Epithelial cell of esophagus (primary cell): ENCODE data around the gene MORF4L1.

Experiments
- DNase-seq: peaks from one replicate; pipeline ENCODE4 v3.0.0; 2010; ENCODE audit warnings: low read depth
- H3K4me3 ChIP-seq: 2 replicates; pipeline ENCODE4 v1.5.1; 2011; ENCODE audit warnings: mild to moderate bottlenecking, low read length, control low read depth
- TF ChIP-seq, protein P1 (sequence below): IDR thresholded peaks from 2 replicates; pipeline ENCODE4 v1.5.1; 2011; ENCODE audit warnings: low read depth, mild to moderate bottlenecking, low read length, control low read depth, inconsistent platforms; ENCODE audit not compliant: insufficient read depth; ENCODE audit errors: missing control alignments

MORF4L1 gene

DNA sequence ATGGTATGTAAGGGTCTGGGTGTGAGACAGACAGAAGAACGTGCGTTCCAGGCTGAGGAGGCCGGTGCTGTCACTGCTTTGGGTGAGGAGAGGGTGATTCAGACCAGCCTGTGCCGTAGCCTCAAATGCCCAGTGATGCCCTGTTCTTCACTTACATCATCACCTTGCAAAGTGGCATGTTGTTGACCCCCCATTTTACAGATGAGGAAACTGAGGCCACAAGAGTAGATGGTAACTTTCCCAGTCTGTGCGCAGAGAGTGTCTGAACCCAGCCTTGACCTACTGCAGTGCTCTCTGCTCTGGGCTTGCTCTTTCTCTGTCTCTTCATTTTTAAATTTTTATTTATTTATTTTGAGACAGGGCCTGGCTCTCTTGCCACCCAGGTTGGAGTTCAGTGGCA is 73.8 kb downstream of the MORF4L1 start:
- H3K4me3 ChIP-seq, result no peak overlapping the region

DNA sequence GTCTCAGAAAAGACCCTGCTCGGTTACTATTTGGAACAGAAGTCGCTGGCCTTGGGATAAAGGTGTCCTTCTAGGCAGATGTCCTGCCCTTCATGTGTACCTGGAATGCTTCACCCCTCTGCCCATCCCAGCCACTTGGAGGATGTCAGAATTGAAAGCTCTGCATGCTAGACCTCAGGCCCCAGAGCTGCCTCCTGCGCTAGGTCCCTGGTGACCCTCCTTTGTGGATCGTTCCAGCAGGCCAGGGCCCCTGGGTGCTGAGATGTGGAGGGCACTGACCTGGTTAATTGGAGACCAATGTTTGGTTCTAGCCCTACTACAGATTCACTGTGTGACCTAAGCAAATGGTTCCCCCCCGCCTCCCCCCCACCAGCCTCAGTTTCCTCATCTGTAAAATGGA is 74.8 kb downstream of the MORF4L1 start:
- DNase-seq, result no peak
- TF ChIP-seq, protein P1, sequence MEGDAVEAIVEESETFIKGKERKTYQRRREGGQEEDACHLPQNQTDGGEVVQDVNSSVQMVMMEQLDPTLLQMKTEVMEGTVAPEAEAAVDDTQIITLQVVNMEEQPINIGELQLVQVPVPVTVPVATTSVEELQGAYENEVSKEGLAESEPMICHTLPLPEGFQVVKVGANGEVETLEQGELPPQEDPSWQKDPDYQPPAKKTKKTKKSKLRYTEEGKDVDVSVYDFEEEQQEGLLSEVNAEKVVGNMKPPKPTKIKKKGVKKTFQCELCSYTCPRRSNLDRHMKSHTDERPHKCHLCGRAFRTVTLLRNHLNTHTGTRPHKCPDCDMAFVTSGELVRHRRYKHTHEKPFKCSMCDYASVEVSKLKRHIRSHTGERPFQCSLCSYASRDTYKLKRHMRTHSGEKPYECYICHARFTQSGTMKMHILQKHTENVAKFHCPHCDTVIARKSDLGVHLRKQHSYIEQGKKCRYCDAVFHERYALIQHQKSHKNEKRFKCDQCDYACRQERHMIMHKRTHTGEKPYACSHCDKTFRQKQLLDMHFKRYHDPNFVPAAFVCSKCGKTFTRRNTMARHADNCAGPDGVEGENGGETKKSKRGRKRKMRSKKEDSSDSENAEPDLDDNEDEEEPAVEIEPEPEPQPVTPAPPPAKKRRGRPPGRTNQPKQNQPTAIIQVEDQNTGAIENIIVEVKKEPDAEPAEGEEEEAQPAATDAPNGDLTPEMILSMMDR, result no peak
- no peak overlapping the region for H3K4me3 ChIP-seq

More for the DNA sequence above, 73.8 kb downstream of the MORF4L1 start:
- no peak for DNase-seq
- TF ChIP-seq, protein P1, result no peak
